ENCODE data around the gene FBP1. TPM values are rescaled to one million over a fixed set of nuclear protein-coding genes. Genes with fewer than 3 reads are reported as not detected.

FBP1 gene
- total and polyA plus RNA-seq, 2 donors from 2014 or later: 27.3 to 266 TPM

DNA sequence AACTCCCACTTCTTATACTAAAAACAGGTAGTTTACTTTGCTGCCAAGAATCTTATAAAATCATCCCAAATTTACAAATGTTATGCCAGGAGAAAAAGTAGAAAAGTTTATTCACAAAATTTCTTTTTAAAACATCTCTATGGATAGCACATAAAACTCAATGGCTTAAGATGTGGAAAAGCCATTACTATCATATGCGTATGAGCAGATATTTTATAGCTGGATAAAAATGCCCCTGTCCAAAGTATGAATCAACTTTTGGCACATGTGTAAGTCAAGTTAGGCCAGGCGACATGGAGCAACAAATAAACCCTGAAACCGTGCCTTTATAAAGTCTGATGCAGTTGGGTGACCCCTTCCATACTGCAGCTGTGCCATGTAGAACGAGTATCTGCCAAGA, 38.6 kb upstream of the FBP1 start:
- FAIRE-seq: no peak
- no peaks in the 10 kb centered on the region for H3K9me3 ChIP-seq (ENCODE audit: control insufficient read depth in 2 of 3, insufficient read depth in 1 of 3, low read length in 3 of 3)
- no peaks in the 10 kb centered on the region for H3K36me3 ChIP-seq (ENCODE audit: control insufficient read depth in 2 of 3, insufficient read depth in 3 of 3, low read length in 3 of 3)
- H3K27me3 ChIP-seq (ENCODE audit: control insufficient read depth, insufficient read depth, low read length): no peaks in the 10 kb centered on the region
- H3K27ac ChIP-seq (ENCODE audit: low read depth in 2 of 2, low read length in 2 of 2): no peak overlapping the region
- no peak for DNase-seq
- intact Hi-C loops (cut with DNase I): no loop called here
- peaks cover 0 to 21% (median 2%) of the 10 kb centered on the region in 3 donors for H3K4me1 ChIP-seq (ENCODE audit: control insufficient read depth in 2 of 3, insufficient read depth in 2 of 3, low read depth in 1 of 3, low read length in 3 of 3)
- no peak overlapping the region for H3K4me3 ChIP-seq (ENCODE audit: low read length in 3 of 3)
- TF ChIP-seq, protein P1, sequence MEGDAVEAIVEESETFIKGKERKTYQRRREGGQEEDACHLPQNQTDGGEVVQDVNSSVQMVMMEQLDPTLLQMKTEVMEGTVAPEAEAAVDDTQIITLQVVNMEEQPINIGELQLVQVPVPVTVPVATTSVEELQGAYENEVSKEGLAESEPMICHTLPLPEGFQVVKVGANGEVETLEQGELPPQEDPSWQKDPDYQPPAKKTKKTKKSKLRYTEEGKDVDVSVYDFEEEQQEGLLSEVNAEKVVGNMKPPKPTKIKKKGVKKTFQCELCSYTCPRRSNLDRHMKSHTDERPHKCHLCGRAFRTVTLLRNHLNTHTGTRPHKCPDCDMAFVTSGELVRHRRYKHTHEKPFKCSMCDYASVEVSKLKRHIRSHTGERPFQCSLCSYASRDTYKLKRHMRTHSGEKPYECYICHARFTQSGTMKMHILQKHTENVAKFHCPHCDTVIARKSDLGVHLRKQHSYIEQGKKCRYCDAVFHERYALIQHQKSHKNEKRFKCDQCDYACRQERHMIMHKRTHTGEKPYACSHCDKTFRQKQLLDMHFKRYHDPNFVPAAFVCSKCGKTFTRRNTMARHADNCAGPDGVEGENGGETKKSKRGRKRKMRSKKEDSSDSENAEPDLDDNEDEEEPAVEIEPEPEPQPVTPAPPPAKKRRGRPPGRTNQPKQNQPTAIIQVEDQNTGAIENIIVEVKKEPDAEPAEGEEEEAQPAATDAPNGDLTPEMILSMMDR (IDR thresholded peaks at IDR 0.05; ENCODE audit: borderline replicate concordance, extremely low read depth, insufficient read depth): no peak
- H3K9ac ChIP-seq (ENCODE audit: low read length in 3 of 3): no peak overlapping the region

DNA sequence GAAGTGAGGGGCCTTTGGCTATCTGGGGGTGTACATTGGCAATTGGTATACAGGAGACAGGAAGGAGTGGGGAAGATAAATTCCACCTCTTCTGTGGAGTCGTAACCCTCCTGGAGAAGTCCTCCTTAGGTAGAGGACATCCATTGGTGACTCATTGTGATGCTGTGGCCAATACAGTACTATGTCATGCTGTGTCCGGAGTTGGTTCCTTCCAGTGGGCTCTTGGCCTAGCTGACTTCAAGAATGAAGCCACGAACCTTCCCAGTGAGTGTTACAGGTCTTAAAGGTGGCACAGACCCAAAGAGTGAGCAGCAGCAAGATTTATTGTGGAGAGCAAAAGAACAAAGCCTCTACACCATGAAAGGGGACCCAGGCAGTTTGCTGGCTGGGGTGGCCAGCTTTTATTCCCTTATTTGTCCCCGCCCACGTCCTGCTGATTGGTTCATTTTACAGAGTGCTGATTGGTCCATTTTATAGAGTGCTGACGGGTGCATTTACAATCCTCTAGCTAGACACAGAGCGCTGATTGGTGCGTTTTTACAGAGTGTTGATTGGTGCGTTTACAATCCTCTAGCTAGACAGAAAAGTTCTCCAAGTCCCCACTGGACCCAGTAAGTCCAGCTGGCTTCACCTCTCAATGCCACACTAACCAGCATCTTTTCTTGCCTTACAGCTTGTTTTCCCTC, 37.3 kb upstream of the FBP1 start:
- no peaks in the 10 kb centered on the region for H3K27me3 ChIP-seq (ENCODE audit: control insufficient read depth, insufficient read depth, low read length)
- no peak for FAIRE-seq
- no peak overlapping the region for H3K9ac ChIP-seq (ENCODE audit: low read length in 3 of 3)
- H3K4me1 ChIP-seq (ENCODE audit: control insufficient read depth in 2 of 3, insufficient read depth in 2 of 3, low read depth in 1 of 3, low read length in 3 of 3): peaks cover 0 to 18% (median 1%) of the 10 kb centered on the region in 3 donors
- H3K36me3 ChIP-seq (ENCODE audit: control insufficient read depth in 2 of 3, insufficient read depth in 3 of 3, low read length in 3 of 3): no peaks in the 10 kb centered on the region
- no peak overlapping the region for H3K27ac ChIP-seq (ENCODE audit: low read depth in 2 of 2, low read length in 2 of 2)
- intact Hi-C loops (cut with DNase I): no loop called here
- H3K4me3 ChIP-seq (ENCODE audit: low read length in 3 of 3): no peak overlapping the region
- DNase-seq: no peak
- TF ChIP-seq, protein P1 (IDR thresholded peaks at IDR 0.05; ENCODE audit: borderline replicate concordance, extremely low read depth, insufficient read depth): no peak
- no peaks in the 10 kb centered on the region for H3K9me3 ChIP-seq (ENCODE audit: control insufficient read depth in 2 of 3, insufficient read depth in 1 of 3, low read length in 3 of 3)

DNA sequence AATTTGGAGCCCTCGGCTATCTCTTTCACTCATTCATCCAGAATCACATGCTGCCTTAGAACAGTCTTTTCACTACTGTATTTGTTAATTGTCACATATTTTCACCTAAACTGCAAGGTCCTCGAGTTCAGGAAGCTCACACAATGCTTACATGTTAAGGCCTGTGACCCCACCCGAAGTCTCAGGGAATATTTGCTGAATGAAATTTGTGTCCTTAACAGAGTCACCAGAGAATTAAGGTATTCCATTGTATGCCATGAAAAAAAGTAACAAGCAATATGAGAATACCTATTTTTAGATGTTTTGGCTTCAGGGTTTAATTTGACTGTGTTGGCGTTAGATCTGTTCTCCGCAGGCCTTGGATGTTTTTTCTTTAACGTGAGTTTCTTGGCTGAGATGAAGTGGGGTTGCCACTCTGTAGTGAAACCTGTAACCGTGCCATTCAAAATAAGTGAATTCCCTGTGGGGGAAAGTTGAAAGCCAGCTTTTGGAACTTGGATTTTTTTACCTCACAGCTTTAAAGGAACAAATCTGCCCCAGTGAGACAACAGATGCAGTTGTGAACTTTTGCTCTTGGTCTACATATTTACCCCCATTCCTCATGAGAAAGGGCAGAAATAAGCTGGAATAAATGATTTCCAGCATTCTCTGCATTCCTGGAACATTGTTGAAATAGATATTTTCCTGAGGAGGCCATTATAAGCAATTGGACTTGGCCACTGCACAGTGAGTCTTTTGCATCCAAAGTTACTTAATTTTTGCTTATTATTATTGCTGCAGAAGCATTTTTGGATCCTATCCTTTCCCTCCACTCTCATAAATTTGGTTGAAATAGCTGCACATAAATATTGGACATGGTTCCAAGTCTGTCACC, 35.9 kb upstream of the FBP1 start:
- no peaks in the 10 kb centered on the region for H3K9me3 ChIP-seq (ENCODE audit: control insufficient read depth in 2 of 3, insufficient read depth in 1 of 3, low read length in 3 of 3)
- FAIRE-seq (no peak), DNase-seq (peak in 2 of 5 donors; percentile 19 to 38)
- TF ChIP-seq, protein P1 (IDR thresholded peaks at IDR 0.05; ENCODE audit: borderline replicate concordance, extremely low read depth, insufficient read depth): no peak
- no peaks in the 10 kb centered on the region for H3K27me3 ChIP-seq (ENCODE audit: control insufficient read depth, insufficient read depth, low read length)
- no peak overlapping the region for H3K9ac ChIP-seq (ENCODE audit: low read length in 3 of 3)
- intact Hi-C loops (cut with DNase I): no loop called here
- H3K36me3 ChIP-seq (ENCODE audit: control insufficient read depth in 2 of 3, insufficient read depth in 3 of 3, low read length in 3 of 3): no peaks in the 10 kb centered on the region
- no peak overlapping the region for H3K4me3 ChIP-seq (ENCODE audit: low read length in 3 of 3)
- H3K27ac ChIP-seq (ENCODE audit: low read depth in 2 of 2, low read length in 2 of 2): peak overlapping the region; percentile 14 to 54
- H3K4me1 ChIP-seq (ENCODE audit: control insufficient read depth in 2 of 3, insufficient read depth in 2 of 3, low read depth in 1 of 3, low read length in 3 of 3): peaks cover 0 to 17% (median 0%) of the 10 kb centered on the region in 3 donors
